ENCODE results near the gene TAF11L12.

DNA sequence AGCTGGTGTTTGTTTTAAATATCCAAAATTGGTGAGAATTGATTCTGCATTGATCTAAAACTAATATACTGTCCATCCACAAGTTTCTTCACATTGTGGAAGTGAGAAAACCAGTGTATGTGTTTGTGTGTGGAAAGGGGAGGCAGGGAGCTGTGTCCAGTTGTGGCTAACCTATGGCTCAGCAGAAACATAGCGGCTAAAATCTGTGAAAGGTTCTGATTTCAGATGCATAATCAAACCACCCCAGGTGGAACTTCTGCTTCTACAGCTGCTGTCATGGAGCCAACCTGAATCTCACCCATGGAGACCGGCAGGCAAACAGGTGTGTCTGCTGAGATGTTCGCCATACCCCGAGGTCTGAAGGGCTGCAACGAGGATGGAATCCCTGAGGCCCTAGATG lies 24.0 kb downstream of the TAF11L12 start, which contains the start of gene TAF11L14:
- TF ChIP-seq, protein P1, sequence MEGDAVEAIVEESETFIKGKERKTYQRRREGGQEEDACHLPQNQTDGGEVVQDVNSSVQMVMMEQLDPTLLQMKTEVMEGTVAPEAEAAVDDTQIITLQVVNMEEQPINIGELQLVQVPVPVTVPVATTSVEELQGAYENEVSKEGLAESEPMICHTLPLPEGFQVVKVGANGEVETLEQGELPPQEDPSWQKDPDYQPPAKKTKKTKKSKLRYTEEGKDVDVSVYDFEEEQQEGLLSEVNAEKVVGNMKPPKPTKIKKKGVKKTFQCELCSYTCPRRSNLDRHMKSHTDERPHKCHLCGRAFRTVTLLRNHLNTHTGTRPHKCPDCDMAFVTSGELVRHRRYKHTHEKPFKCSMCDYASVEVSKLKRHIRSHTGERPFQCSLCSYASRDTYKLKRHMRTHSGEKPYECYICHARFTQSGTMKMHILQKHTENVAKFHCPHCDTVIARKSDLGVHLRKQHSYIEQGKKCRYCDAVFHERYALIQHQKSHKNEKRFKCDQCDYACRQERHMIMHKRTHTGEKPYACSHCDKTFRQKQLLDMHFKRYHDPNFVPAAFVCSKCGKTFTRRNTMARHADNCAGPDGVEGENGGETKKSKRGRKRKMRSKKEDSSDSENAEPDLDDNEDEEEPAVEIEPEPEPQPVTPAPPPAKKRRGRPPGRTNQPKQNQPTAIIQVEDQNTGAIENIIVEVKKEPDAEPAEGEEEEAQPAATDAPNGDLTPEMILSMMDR (IDR thresholded peaks at IDR 0.05) = no peak
- no peak for TF ChIP-seq ZFX (IDR thresholded peaks at IDR 0.05; ENCODE audit: borderline replicate concordance)

All from 22Rv1 (cell line).